ENCODE data around the gene AURKAIP1.

The AURKAIP1 gene

DNA sequence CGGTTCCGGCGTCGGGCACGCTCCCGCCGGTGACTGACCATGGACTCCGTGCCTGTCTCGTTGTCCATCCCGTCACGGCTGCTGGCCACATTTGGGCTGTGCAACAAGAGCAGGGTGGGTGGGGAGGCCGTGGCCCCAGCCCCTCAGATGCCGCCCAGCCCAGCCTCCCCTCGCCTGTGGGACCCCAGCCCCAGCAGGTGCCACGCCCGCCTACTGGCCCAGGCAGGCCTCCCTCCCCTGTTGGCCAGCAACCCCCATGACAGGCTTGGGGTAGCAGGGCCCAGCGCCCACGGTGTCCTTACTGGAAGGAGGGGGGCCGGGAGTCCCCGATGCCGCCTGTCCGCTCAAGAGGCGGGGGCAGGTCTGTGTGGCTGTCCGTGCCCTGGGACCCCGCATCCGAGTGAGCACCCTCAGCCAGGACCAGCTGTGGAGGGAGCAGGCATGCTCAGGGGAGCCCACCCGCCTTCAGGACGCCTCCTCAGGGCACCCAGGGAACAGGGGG lies 32.9 kb downstream of the AURKAIP1 start:
- no peak overlapping the region for H3K27ac ChIP-seq (replicated peaks)

GRCh38 chr1:1341549-1342021 lies 33.4 kb downstream of the AURKAIP1 start:
- TF ChIP-seq REST (IDR thresholded peaks at IDR 0.05; ENCODE audit: insufficient replicate concordance, low read depth): no peak
- no peak for TF ChIP-seq CTCF (IDR thresholded peaks at IDR 0.05; ENCODE audit: insufficient read depth, low read length)
- no peak for TF ChIP-seq POLR2AphosphoS5 (IDR thresholded peaks at IDR 0.05; ENCODE audit: low read depth)
- TF ChIP-seq SPI1 (IDR thresholded peaks at IDR 0.05; ENCODE audit: borderline replicate concordance, low read depth): no peak
- no peak for TF ChIP-seq GABPA (IDR thresholded peaks at IDR 0.05; ENCODE audit: low read depth)

More for the DNA sequence above, 32.9 kb downstream of the AURKAIP1 start:
- TF ChIP-seq POLR2AphosphoS5 (IDR thresholded peaks at IDR 0.05; ENCODE audit: low read depth) (no peak), GABPA (IDR thresholded peaks at IDR 0.05; ENCODE audit: low read depth) (no peak), REST (IDR thresholded peaks at IDR 0.05; ENCODE audit: insufficient replicate concordance, low read depth) (no peak)
- DNase-seq (ENCODE audit: low read depth in 1 of 2, low spot score in 1 of 2): no peak
- H3K27me3 ChIP-seq (ENCODE audit: insufficient read depth, poor library complexity, severe bottlenecking): no peaks in the 10 kb centered on the region
- H3K4me3 ChIP-seq (replicated peaks; ENCODE audit: insufficient read depth, low read length): no peak overlapping the region

GRCh38 chr1:1340791-1341548 lies 34.0 kb downstream of the AURKAIP1 start:
- no peak overlapping the region for H3K27ac ChIP-seq (replicated peaks)
- no peak overlapping the region for H3K4me3 ChIP-seq (replicated peaks; ENCODE audit: insufficient read depth, low read length)
- no peaks in the 10 kb centered on the region for H3K27me3 ChIP-seq (ENCODE audit: insufficient read depth, poor library complexity, severe bottlenecking)
- TF ChIP-seq SPI1 (IDR thresholded peaks at IDR 0.05; ENCODE audit: borderline replicate concordance, low read depth) (no peak), POLR2AphosphoS5 (IDR thresholded peaks at IDR 0.05; ENCODE audit: low read depth) (no peak; the same call in 1 of the 2 replicates), CTCF (IDR thresholded peaks at IDR 0.05; ENCODE audit: insufficient read depth, low read length) (no peak), GABPA (IDR thresholded peaks at IDR 0.05; ENCODE audit: low read depth) (no peak), REST (IDR thresholded peaks at IDR 0.05; ENCODE audit: insufficient replicate concordance, low read depth) (no peak)
- DNase-seq (ENCODE audit: low read depth in 1 of 2, low spot score in 1 of 2): no peak

More at GRCh38 chr1:1341549-1342021, 33.4 kb downstream of the AURKAIP1 start:
- H3K4me3 ChIP-seq (replicated peaks; ENCODE audit: insufficient read depth, low read length): no peak overlapping the region
- no peaks in the 10 kb centered on the region for H3K27me3 ChIP-seq (ENCODE audit: insufficient read depth, poor library complexity, severe bottlenecking)
- H3K27ac ChIP-seq (replicated peaks): no peak overlapping the region
- DNase-seq (ENCODE audit: low read depth in 1 of 2, low spot score in 1 of 2): no peak

Data from HL-60 (cell line).